Smooth muscle cell (in vitro differentiated cells): ENCODE data around the gene GPATCH2. TPM values are rescaled to one million over a fixed set of nuclear protein-coding genes. Genes with fewer than 3 reads are reported as not detected.

Experiments used
- DNase-seq: peaks from one replicate; lab custom pipeline; 2025; ENCODE audit not compliant: unreplicated experiment; lab: John Stamatoyannopoulos, UW
- H2AFZ ChIP-seq: fragments of 200-600 bp; sonication (generic); 2 replicates; pipeline ENCODE4 v1.6.0; 2016; ENCODE audit warnings: antibody characterized with exemption, low read depth, mild to moderate bottlenecking
- H3F3A ChIP-seq: fragments of 200-600 bp; sonication (generic); 2 replicates; pipeline ENCODE4 v1.6.0; 2017; ENCODE audit warnings: antibody characterized with exemption, low read depth
- H3K27ac ChIP-seq: fragments of 200-600 bp; sonication (generic); 2 replicates; pipeline ENCODE4 v1.5.1; 2016; ENCODE audit warnings: low read depth, mild to moderate bottlenecking
- H3K27me3 ChIP-seq: fragments of 200-600 bp; sonication (generic); 2 replicates; pipeline ENCODE4 v1.6.1; 2016; ENCODE audit warnings: low read depth, mild to moderate bottlenecking
- H3K36me3 ChIP-seq: fragments of 200-600 bp; sonication (generic); 2 replicates; pipeline ENCODE4 v1.5.1; 2016; ENCODE audit warnings: low read depth
- H3K4me1 ChIP-seq: fragments of 200-600 bp; sonication (generic); 2 replicates; pipeline ENCODE4 v1.5.1; 2016; ENCODE audit warnings: low read depth
- H3K4me2 ChIP-seq: fragments of 200-600 bp; sonication (generic); 2 replicates; pipeline ENCODE4 v1.6.0; 2016; ENCODE audit warnings: mild to moderate bottlenecking
- H3K4me3 ChIP-seq: fragments of 200-600 bp; sonication (generic); 2 replicates; pipeline ENCODE4 v1.5.1; 2016; ENCODE audit warnings: mild to moderate bottlenecking
- H3K79me2 ChIP-seq: fragments of 200-600 bp; sonication (generic); 2 replicates; pipeline ENCODE4 v1.6.0; 2016; ENCODE audit warnings: low read depth, mild to moderate bottlenecking
- H3K9ac ChIP-seq: fragments of 200-600 bp; sonication (generic); 2 replicates; pipeline ENCODE4 v1.6.0; 2016; ENCODE audit warnings: low read depth
- H3K9me3 ChIP-seq: fragments of 200-600 bp; sonication (generic); replicated peaks from 2 replicates; pipeline ENCODE4 v1.5.1; 2016; ENCODE audit warnings: low read depth
- H4K20me1 ChIP-seq: fragments of 200-600 bp; sonication (generic); 2 replicates; pipeline ENCODE4 v1.6.0; 2016; ENCODE audit warnings: low read depth
- WGBS: methylation state at CpG from one replicate; pipeline ENCODE4 v1.1.7; 2016; ENCODE audit warnings: low lambda C conversion rate; 5-methylcytosine and 5-hydroxymethylcytosine counted together
- polyA plus RNA-seq: library from polyadenylated mRNA; unstranded; fragments of >200 nt; fragmentation: Nextera tagmentation; extraction: Ambion mirVana; gene quantifications from 2 replicates; pipeline ENCODE4 v1.2.1, GENCODE V29; 2016
- total RNA-seq: library from RNA; depleted of rRNA; stranded (reverse); fragments of >200 nt; gene quantifications from 2 replicates; pipeline ENCODE4 v1.2.3, GENCODE V29; 2014
- TF ChIP-seq, protein P1 (sequence below): fragments of 200-600 bp; sonication (generic); IDR thresholded peaks from 2 replicates; pipeline ENCODE4 v1.5.1; 2017; ENCODE audit warnings: borderline replicate concordance, mild to moderate bottlenecking, antibody characterized with exemption; ENCODE audit not compliant: insufficient read depth, poor library complexity, severe bottlenecking

The GPATCH2 gene
- total and polyA plus RNA-seq, 2 experiments from 2014 or later, result 5.6 to 16.4 TPM

DNA sequence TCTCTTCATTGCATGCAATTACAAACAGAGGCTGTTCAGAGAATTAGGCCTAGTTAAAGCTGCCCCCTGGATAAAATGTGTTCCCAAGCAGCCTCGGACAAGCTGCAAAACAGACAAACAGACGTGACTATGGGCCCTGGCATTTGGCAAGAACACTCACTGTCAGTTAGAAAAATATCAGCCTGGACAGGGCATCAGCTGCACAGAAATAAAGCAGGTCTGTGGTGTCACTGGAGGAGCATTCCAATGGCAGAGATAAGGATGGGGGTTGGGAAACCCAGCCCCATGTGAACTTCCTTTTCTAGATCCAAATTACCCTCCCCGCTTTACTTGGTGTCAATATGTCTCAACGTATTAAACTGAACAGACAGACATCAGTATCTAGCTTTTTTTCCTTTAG lies 177.1 kb downstream of the GPATCH2 start:
- TF ChIP-seq, protein P1, sequence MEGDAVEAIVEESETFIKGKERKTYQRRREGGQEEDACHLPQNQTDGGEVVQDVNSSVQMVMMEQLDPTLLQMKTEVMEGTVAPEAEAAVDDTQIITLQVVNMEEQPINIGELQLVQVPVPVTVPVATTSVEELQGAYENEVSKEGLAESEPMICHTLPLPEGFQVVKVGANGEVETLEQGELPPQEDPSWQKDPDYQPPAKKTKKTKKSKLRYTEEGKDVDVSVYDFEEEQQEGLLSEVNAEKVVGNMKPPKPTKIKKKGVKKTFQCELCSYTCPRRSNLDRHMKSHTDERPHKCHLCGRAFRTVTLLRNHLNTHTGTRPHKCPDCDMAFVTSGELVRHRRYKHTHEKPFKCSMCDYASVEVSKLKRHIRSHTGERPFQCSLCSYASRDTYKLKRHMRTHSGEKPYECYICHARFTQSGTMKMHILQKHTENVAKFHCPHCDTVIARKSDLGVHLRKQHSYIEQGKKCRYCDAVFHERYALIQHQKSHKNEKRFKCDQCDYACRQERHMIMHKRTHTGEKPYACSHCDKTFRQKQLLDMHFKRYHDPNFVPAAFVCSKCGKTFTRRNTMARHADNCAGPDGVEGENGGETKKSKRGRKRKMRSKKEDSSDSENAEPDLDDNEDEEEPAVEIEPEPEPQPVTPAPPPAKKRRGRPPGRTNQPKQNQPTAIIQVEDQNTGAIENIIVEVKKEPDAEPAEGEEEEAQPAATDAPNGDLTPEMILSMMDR, result no peak
- no peaks in the 10 kb centered on the region for H3F3A ChIP-seq
- H3K9me3 ChIP-seq, result no peaks in the 10 kb centered on the region
- no peak for DNase-seq
- no peak overlapping the region for H3K9ac ChIP-seq
- H3K27me3 ChIP-seq, result no peaks in the 10 kb centered on the region
- H3K79me2 ChIP-seq, result no peaks in the 10 kb centered on the region
- peak overlapping the region; percentile 43 for H3K4me2 ChIP-seq
- H4K20me1 ChIP-seq, result no peaks in the 10 kb centered on the region
- H3K4me1 ChIP-seq, result no peaks in the 10 kb centered on the region
- WGBS, result 16% methylated on average over 4 of the region's 4 CpGs
- no peak overlapping the region for H2AFZ ChIP-seq
- peak overlapping the region; percentile 23 for H3K27ac ChIP-seq
- no peaks in the 10 kb centered on the region for H3K36me3 ChIP-seq
- no peak overlapping the region for H3K4me3 ChIP-seq

DNA sequence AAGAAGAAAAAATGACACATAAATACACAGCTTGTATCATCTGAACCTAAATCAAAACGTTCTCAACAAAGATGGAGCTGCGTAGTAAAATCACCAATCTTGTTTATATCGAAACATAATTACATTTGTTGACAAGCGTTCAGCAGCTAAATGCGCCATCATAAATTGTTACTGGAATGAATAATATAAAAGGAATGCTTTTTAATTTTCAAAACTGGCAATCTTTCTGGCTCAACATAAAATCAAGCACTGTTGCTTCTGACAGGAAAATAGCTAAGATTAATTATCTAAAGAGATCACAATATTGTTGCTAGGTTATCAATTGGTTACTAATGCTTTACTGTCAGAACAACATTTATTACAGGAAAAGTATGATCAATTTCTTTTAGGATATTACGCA lies 181.5 kb downstream of the GPATCH2 start:
- Histone ChIP-seq H3K27me3 (no peaks in the 10 kb centered on the region), H3K4me2 (no peak overlapping the region), H4K20me1 (no peaks in the 10 kb centered on the region), H3F3A (no peaks in the 10 kb centered on the region), H3K9ac (no peak overlapping the region), H3K4me3 (no peak overlapping the region), H3K4me1 (no peaks in the 10 kb centered on the region), H3K79me2 (no peaks in the 10 kb centered on the region), H3K36me3 (no peaks in the 10 kb centered on the region), H3K9me3 (no peaks in the 10 kb centered on the region), H2AFZ (no peak overlapping the region), H3K27ac (no peak overlapping the region)
- TF ChIP-seq, protein P1, result no peak
- WGBS, result 94% methylated on average over 6 of the region's 6 CpGs
- no peak for DNase-seq

DNA sequence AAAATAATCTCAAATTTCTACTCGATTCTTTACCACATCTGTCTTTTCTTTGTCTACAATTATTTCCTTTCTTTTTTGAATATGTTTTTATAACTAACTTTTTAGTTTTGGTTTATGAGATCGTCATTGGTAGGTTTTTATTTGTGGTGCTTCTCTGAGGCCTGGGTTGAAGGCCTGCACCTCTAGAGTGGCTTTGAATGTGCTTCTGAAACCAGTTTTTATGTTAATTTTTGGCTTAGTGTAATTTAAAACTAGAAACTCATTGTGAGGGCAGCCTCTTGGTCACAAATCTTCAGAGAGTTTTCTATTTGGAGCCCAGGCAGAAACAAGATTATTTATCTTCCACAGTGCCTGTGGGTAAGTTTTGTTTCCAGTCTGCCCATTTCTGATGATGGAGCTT lies 187.0 kb downstream of the GPATCH2 start:
- H3K27ac ChIP-seq, result no peak overlapping the region
- H3K4me2 ChIP-seq, result no peak overlapping the region
- no peaks in the 10 kb centered on the region for H3F3A ChIP-seq
- TF ChIP-seq, protein P1, result no peak
- no peaks in the 10 kb centered on the region for H3K27me3 ChIP-seq
- no peak overlapping the region for H3K4me3 ChIP-seq
- no peaks in the 10 kb centered on the region for H3K4me1 ChIP-seq
- 95% methylated on average over 2 of the region's 2 CpGs for WGBS
- H3K79me2 ChIP-seq, result no peaks in the 10 kb centered on the region
- DNase-seq, result no peak
- H3K36me3 ChIP-seq, result peaks cover 4% of the 10 kb centered on the region
- H4K20me1 ChIP-seq, result no peaks in the 10 kb centered on the region
- no peak overlapping the region for H3K9ac ChIP-seq
- no peaks in the 10 kb centered on the region for H3K9me3 ChIP-seq
- no peak overlapping the region for H2AFZ ChIP-seq

DNA sequence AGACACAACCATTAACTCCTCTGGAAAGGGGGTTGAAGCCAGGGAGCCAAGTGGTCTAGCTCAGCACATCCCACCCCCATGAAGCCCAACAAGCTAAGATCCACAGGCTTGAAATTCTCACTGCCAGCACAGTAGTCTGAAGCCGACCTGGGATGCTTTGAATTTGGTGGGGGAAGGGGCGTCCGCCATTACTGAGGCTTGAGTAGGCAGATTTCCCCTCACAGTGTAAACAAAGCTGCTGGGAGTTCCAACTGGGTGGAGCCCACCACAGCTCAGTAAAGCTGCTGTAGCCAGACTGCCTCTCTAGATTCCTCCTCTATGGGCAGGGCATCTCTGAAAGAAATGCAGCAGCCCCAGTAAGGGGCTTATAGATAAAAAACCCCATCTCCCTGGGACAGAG lies 193.5 kb downstream of the GPATCH2 start:
- Histone ChIP-seq H3K36me3 (no peaks in the 10 kb centered on the region), H3K4me3 (no peak overlapping the region), H3K4me2 (no peak overlapping the region), H3K79me2 (no peaks in the 10 kb centered on the region), H3K27ac (no peak overlapping the region), H4K20me1 (no peaks in the 10 kb centered on the region), H3K27me3 (no peaks in the 10 kb centered on the region), H2AFZ (no peak overlapping the region), H3K4me1 (no peaks in the 10 kb centered on the region), H3F3A (no peaks in the 10 kb centered on the region), H3K9ac (no peak overlapping the region), H3K9me3 (no peaks in the 10 kb centered on the region)
- TF ChIP-seq, protein P1, result no peak
- 86% methylated on average over 3 of the region's 3 CpGs for WGBS
- no peak for DNase-seq
